A673 (cell line): ENCODE results near the gene CBR3. TPM values are rescaled to one million over a fixed set of nuclear protein-coding genes. Genes with fewer than 3 reads are reported as not detected.

ENCODE experiments used
- BruUV-seq: library from RNA; stranded (reverse); fragments of 400-500 nt; replicated peaks from 2 replicates; lab custom pipeline; 2021; lab: Mats Ljungman, UMichigan
- CTCF ChIA-PET: fragments of 300-600 bp; sonication (Branson Sonifier 250); formaldehyde crosslinking; loops from one replicate; lab custom pipeline; 2022; ENCODE audit warnings: antibody characterized with exemption; lab: Charles Lee
- POLR2A ChIA-PET: fragments of 300-600 bp; sonication (Branson Sonifier 250); formaldehyde crosslinking; loops from one replicate; lab custom pipeline; 2022; ENCODE audit warnings: antibody characterized with exemption; ENCODE audit not compliant: low non-redundant PET; lab: Charles Lee
- DNase-seq: peaks from one replicate; pipeline ENCODE4 v3.0.0-alpha.2; 2015; ENCODE audit warnings: low spot score
- H3K27ac ChIP-seq: fragments of 200-600 bp; sonication (generic); 2 replicates; pipeline ENCODE4 v1.5.1; 2016; ENCODE audit warnings: mixed run types, low read depth, mild to moderate bottlenecking, mixed read lengths, antibody characterized with exemption, low read length; ENCODE audit not compliant: poor library complexity, severe bottlenecking
- H3K27me3 ChIP-seq: fragments of 200-600 bp; sonication (generic); replicated peaks from 2 replicates; pipeline ENCODE4 v1.6.1; 2017; ENCODE audit warnings: mixed run types, low read depth, mild to moderate bottlenecking, mixed read lengths, antibody characterized with exemption, low read length; ENCODE audit not compliant: insufficient read depth, poor library complexity
- H3K36me3 ChIP-seq: fragments of 200-600 bp; sonication (generic); 2 replicates; pipeline ENCODE4 v1.6.1; 2016; ENCODE audit warnings: mixed run types, mild to moderate bottlenecking, mixed read lengths, antibody characterized with exemption, low read length; ENCODE audit not compliant: insufficient read depth, poor library complexity, severe bottlenecking
- H3K4me1 ChIP-seq: fragments of 200-600 bp; sonication (generic); 2 replicates; pipeline ENCODE4 v1.6.1; 2017; ENCODE audit warnings: mixed run types, mild to moderate bottlenecking, mixed read lengths, antibody characterized with exemption, low read length; ENCODE audit not compliant: insufficient read depth, poor library complexity, severe bottlenecking
- H3K4me3 ChIP-seq: fragments of 200-600 bp; sonication (generic); 2 replicates; pipeline ENCODE4 v1.5.1; 2016; ENCODE audit warnings: low read depth, mixed run types, mild to moderate bottlenecking, mixed read lengths, low read length; ENCODE audit not compliant: poor library complexity, severe bottlenecking
- H3K9me3 ChIP-seq: fragments of 200-600 bp; sonication (generic); 2 replicates; pipeline ENCODE4 v1.6.1; 2016; ENCODE audit warnings: mixed run types, low read depth, mild to moderate bottlenecking, mixed read lengths, antibody characterized with exemption, low read length; ENCODE audit not compliant: poor library complexity, severe bottlenecking
- EZH2 ChIP-seq: fragments of 200-600 bp; sonication (generic); IDR thresholded peaks from 2 replicates; pipeline ENCODE4 v1.6.1; 2017; ENCODE audit warnings: borderline replicate concordance, low read depth, mild to moderate bottlenecking, mixed read lengths, antibody characterized with exemption, low read length; ENCODE audit not compliant: poor library complexity, severe bottlenecking
- intact Hi-C: fragments of 100-400 bp; cut with micrococcal nuclease; formaldehyde crosslinking; loops from one replicate; pipeline ENCODE4 v1.10.0; 2022; ENCODE audit not compliant: unreplicated experiment
- total RNA-seq: library from RNA; stranded (reverse); gene quantifications from 2 replicates; pipeline ENCODE4 v1.2.3, GENCODE V29; 2021
- TF ChIP-seq, protein P1 (sequence below): fragments of 300-800, 200-600 bp; sonication (generic); conservative IDR thresholded peaks from 2 replicates; pipeline ENCODE4 v1.5.1; 2017; ENCODE audit warnings: low read depth, mild to moderate bottlenecking, antibody characterized with exemption, low read length, moderate library complexity, mixed read lengths

Gene CBR3
- total RNA-seq, 1 experiment from 2014 or later: 12.3 TPM

DNA sequence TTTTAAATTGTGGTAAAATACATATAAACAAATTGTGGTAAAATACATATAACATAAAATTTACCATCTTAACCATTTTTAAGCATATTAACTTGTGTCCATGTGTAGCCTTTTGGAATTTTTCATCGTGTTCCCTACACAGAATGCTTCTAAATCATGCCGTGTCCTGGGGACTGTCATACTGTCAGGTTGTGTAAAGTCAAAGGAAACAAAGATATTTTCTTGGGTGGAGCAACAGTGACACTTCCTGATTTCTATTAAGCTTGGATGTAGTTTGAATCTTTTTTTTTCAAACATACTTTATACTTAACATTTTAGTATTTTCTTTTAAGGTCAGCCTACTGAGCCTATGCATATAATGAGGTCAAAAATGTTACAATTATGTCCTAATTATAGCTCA lies 54.1 kb downstream of the CBR3 start:
- Histone ChIP-seq H3K4me3 (no peak overlapping the region), H3K4me1 (no peaks in the 10 kb centered on the region), H3K27ac (no peak overlapping the region), H3K36me3 (no peaks in the 10 kb centered on the region), H3K27me3 (no peaks in the 10 kb centered on the region), H3K9me3 (no peaks in the 10 kb centered on the region)
- BruUV-seq: no TSS peak
- no peak for TF ChIP-seq EZH2
- TF ChIP-seq, protein P1, sequence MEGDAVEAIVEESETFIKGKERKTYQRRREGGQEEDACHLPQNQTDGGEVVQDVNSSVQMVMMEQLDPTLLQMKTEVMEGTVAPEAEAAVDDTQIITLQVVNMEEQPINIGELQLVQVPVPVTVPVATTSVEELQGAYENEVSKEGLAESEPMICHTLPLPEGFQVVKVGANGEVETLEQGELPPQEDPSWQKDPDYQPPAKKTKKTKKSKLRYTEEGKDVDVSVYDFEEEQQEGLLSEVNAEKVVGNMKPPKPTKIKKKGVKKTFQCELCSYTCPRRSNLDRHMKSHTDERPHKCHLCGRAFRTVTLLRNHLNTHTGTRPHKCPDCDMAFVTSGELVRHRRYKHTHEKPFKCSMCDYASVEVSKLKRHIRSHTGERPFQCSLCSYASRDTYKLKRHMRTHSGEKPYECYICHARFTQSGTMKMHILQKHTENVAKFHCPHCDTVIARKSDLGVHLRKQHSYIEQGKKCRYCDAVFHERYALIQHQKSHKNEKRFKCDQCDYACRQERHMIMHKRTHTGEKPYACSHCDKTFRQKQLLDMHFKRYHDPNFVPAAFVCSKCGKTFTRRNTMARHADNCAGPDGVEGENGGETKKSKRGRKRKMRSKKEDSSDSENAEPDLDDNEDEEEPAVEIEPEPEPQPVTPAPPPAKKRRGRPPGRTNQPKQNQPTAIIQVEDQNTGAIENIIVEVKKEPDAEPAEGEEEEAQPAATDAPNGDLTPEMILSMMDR: no peak
- POLR2A ChIA-PET: no interaction called here
- intact Hi-C loops: no loop called here
- DNase-seq: no peak
- CTCF ChIA-PET: no interaction called here

DNA sequence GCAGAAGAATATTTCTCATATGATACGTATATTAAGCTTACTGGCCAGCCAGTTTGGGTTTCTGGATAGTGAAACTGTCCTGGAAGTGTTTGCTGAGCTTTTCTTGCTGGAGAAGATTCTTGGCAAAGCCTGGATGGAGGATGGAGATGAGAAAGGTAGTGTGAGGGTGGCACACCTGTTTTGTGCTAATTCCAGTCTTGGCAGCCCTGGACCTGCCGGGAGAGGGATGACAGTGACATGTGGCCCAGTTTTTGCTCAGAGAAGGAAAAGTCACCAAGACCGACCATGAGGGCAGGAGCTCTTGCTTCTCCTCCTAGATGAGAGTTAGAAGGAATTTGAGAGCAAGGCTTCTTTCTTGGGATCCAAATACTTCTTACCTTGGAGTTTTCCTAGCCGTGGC lies 55.9 kb downstream of the CBR3 start:
- TF ChIP-seq, protein P1: no peak
- TF ChIP-seq EZH2: no peak
- Histone ChIP-seq H3K9me3 (no peaks in the 10 kb centered on the region), H3K27ac (no peak overlapping the region), H3K36me3 (no peaks in the 10 kb centered on the region), H3K4me1 (no peaks in the 10 kb centered on the region), H3K27me3 (no peaks in the 10 kb centered on the region), H3K4me3 (no peak overlapping the region)
- POLR2A ChIA-PET: no interaction called here
- CTCF ChIA-PET: no interaction called here
- DNase-seq: no peak
- BruUV-seq: no TSS peak
- intact Hi-C loops: no loop called here

DNA sequence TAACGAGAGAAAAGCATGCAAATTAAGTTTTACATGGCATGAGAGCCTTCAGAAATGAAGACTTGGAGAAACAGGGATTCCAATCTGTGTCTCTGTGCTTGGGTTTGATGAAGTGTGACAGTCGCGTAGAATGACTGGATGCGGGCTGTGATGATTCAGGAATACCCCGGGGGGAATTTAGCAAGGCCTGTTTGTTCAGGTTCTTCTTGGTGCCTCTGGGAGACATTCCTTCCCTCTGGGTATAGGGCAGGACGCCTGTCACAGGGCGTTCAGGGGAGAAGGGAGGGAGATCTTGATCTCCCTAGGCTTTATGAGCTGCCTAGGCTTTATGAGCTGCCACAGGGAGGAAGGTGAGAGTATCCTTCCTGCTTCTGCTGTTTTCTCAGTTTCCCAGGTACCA lies 58.3 kb downstream of the CBR3 start:
- H3K4me3 ChIP-seq: no peak overlapping the region
- CTCF ChIA-PET: no interaction called here
- BruUV-seq: no TSS peak
- no peaks in the 10 kb centered on the region for H3K36me3 ChIP-seq
- TF ChIP-seq, protein P1: no peak
- no peak for TF ChIP-seq EZH2
- POLR2A ChIA-PET: no interaction called here
- H3K27me3 ChIP-seq: no peaks in the 10 kb centered on the region
- no peak for DNase-seq
- H3K9me3 ChIP-seq: no peaks in the 10 kb centered on the region
- H3K27ac ChIP-seq: no peak overlapping the region
- no peaks in the 10 kb centered on the region for H3K4me1 ChIP-seq
- intact Hi-C loops: no loop called here
